B cell (primary cell): ENCODE results near the gene IL1RN. TPM values are rescaled to one million over a fixed set of nuclear protein-coding genes. Genes with fewer than 3 reads are reported as not detected.

Source experiments
- ATAC-seq: fragments of 200-7000 bp; cut with Tn5 transposase; one replicate; pipeline ENCODE4 v1.10.0; 2021; ENCODE audit warnings: low read depth, mild to moderate bottlenecking, moderate number of reproducible peaks, moderate library complexity
- CTCF ChIA-PET: fragments of 350-600 bp; sonication (Branson Sonifier 250); formaldehyde crosslinking; loops from one replicate; lab custom pipeline; 2021; ENCODE audit warnings: antibody characterized with exemption, inconsistent platforms; lab: Charles Lee
- POLR2A ChIA-PET: fragments of 350-600 bp; sonication (Branson Sonifier 250); formaldehyde crosslinking; loops from one replicate; lab custom pipeline; 2021; ENCODE audit warnings: antibody characterized with exemption; lab: Charles Lee
- DNase-seq: peaks from one replicate; pipeline ENCODE4 v3.0.0; 2013
- H2AFZ ChIP-seq: 2 replicates; pipeline ENCODE4 v1.6.1; 2012; ENCODE audit warnings: mild to moderate bottlenecking, low read depth, low read length; ENCODE audit not compliant: insufficient read depth, poor library complexity, severe bottlenecking
- H3K27ac ChIP-seq, 2 donors: 1 replicate in 1 of 2; 2 replicates in 1 of 2; pipeline ENCODE4 v1.5.1; 2012 to 2013; ENCODE audit warnings: low read length in 2 of 2, mild to moderate bottlenecking in 2 of 2, moderate library complexity in 1 of 2
- H3K27me3 ChIP-seq, 4 experiments: fragments of 200-600 bp in 1 of 4; sonication (generic) in 1 of 4; replicated peaks in 1 of 4; 1 replicate in 2 of 4; 2 replicates in 2 of 4; pipeline versions ENCODE4 v1.6.1 to v1.7.0; 2013 to 2016; ENCODE audit warnings: low read length in 3 of 4, mild to moderate bottlenecking in 2 of 4, mixed read lengths in 1 of 4, moderate library complexity in 1 of 4; ENCODE audit not compliant: insufficient read depth in 4 of 4, control insufficient read depth in 3 of 4; ENCODE audit errors: control extremely low read depth in 1 of 4
- H3K36me3 ChIP-seq, 2 experiments: replicated peaks in 1 of 2; 1 replicate in 1 of 2; 2 replicates in 1 of 2; pipeline versions ENCODE4 v1.6.1 to v1.7.1; 2013; ENCODE audit warnings: low read length in 1 of 2; ENCODE audit not compliant: insufficient read depth in 2 of 2, control insufficient read depth in 1 of 2; ENCODE audit errors: control extremely low read depth in 1 of 2, extremely low read depth in 1 of 2
- H3K4me1 ChIP-seq, 2 donors: fragments of 200-600 bp in 1 of 2; sonication (generic) in 1 of 2; 1 replicate in 1 of 2; 2 replicates in 1 of 2; pipeline versions ENCODE4 v1.5.1 to v1.6.1; 2013 to 2017; ENCODE audit warnings: low read length in 2 of 2; ENCODE audit not compliant: control insufficient read depth in 2 of 2, insufficient read depth in 2 of 2
- H3K4me2 ChIP-seq: replicated peaks from 2 replicates; pipeline ENCODE3; 2012; ENCODE audit warnings: mild to moderate bottlenecking, low read depth, low read length; ENCODE audit not compliant: poor library complexity, severe bottlenecking
- H3K4me3 ChIP-seq, 5 experiments: fragments of 200-600 bp in 1 of 5; sonication (generic) in 1 of 5; 1 replicate in 3 of 5; 2 replicates in 2 of 5; pipeline versions ENCODE4 v1.5.1 to v1.7.0; 2011 to 2016; ENCODE audit warnings: low read length in 4 of 5, mild to moderate bottlenecking in 4 of 5, low read depth in 2 of 5, control low read depth in 1 of 5, moderate library complexity in 1 of 5; ENCODE audit not compliant: insufficient read depth in 1 of 5; ENCODE audit errors: control extremely low read depth in 1 of 5, extremely low read depth in 1 of 5
- H3K79me2 ChIP-seq: fragments of 200-600 bp; sonication (generic); one replicate; pipeline ENCODE4 v1.6.0; 2016; ENCODE audit warnings: low read length; ENCODE audit not compliant: control insufficient read depth, insufficient read depth
- H3K9ac ChIP-seq: fragments of 200-600 bp; sonication (generic); 2 replicates; pipeline ENCODE4 v1.6.1; 2017; ENCODE audit warnings: mild to moderate bottlenecking, low read length, moderate library complexity
- H3K9me3 ChIP-seq, 3 donors: one replicate each; pipeline versions ENCODE4 v1.6.1 to v1.7.1; 2013; ENCODE audit warnings: low read length in 2 of 3; ENCODE audit not compliant: control insufficient read depth in 2 of 3, insufficient read depth in 1 of 3; ENCODE audit errors: control extremely low read depth in 1 of 3
- H4K20me1 ChIP-seq: 2 replicates; pipeline ENCODE4 v1.6.0; 2012; ENCODE audit warnings: mild to moderate bottlenecking, low read length; ENCODE audit not compliant: insufficient read depth, control insufficient read depth, poor library complexity, severe bottlenecking
- H3K27ac Mint-ChIP-seq: one replicate; pipeline ENCODE4 v1.8.0; 2021; ENCODE audit warnings: mixed read lengths
- H3K27me3 Mint-ChIP-seq: one replicate; pipeline ENCODE4 v1.8.0; 2021; ENCODE audit warnings: mixed read lengths
- H3K4me1 Mint-ChIP-seq: one replicate; pipeline ENCODE4 v1.8.0; 2021; ENCODE audit warnings: mixed read lengths
- H3K4me3 Mint-ChIP-seq: one replicate; pipeline ENCODE4 v1.8.0; 2021; ENCODE audit warnings: mixed read lengths
- H3K9me3 Mint-ChIP-seq: one replicate; pipeline ENCODE4 v1.8.0; 2022; ENCODE audit warnings: mixed read lengths; ENCODE audit not compliant: insufficient read depth
- CTCF ChIP-seq: fragments of 200-600 bp; IDR thresholded peaks from one replicate; pipeline ENCODE4 v1.8.0; 2022; ENCODE audit warnings: antibody characterized with exemption, mild to moderate bottlenecking
- EZH2 ChIP-seq: IDR thresholded peaks from 2 replicates; pipeline ENCODE4 v1.6.1; 2012; ENCODE audit warnings: borderline replicate concordance, low read depth, mild to moderate bottlenecking, moderate library complexity, low read length; ENCODE audit not compliant: insufficient read depth, poor library complexity, severe bottlenecking
- WGBS: methylation state at CpG from one replicate; pipeline ENCODE4 v1.1.5; 2013; ENCODE audit warnings: missing lambda C conversion rate; ENCODE audit not compliant: insufficient coverage; 5-methylcytosine and 5-hydroxymethylcytosine counted together
- intact Hi-C: fragments of 100-400 bp; cut with micrococcal nuclease; formaldehyde crosslinking; loops from one replicate; pipeline ENCODE4 v1.10.0; 2022
- polyA plus RNA-seq: library from polyadenylated mRNA; depleted of rRNA; stranded (reverse); fragments of >200 nt; gene quantifications from 2 replicates; pipeline ENCODE4 v1.2.3, GENCODE V29; 2012
- total RNA-seq, 2 donors: library from RNA; stranded (reverse); fragments of 120-200 nt in 1 of 2; gene quantifications; 1 replicate in 1 of 2; 2 replicates in 1 of 2; pipeline versions ENCODE4 v1.2.3 to v1.2.4, GENCODE V29; 2013 to 2022

The IL1RN gene
- total and polyA plus RNA-seq, 2 donors (not counting 1 experiment from before 2014, with no cell fraction given) = 0.79 TPM; not detected in 1

GRCh38 chr2:113176696-113177355, 49.4 kb downstream of the IL1RN start:
- peak overlapping the region; percentile 87 to 91 for H3K27ac ChIP-seq
- H4K20me1 ChIP-seq = peaks cover 74% of the 10 kb centered on the region
- H3K9ac ChIP-seq = peak overlapping the region; percentile 86
- CTCF ChIA-PET = interaction anchor here (2.5 to 18.3 kb wide), 3 partner anchors 24 to 38 kb away, joined by 16 to 327 read pairs (median 257); no protein-coding TSS in a partner anchor
- peak overlapping the region in 3 of 5 experiments; percentile 73 to 95 (median 77) for H3K4me3 ChIP-seq
- H3K36me3 ChIP-seq = peaks cover 0 to 52% of the 10 kb centered on the region in 2 experiments
- ATAC-seq (no peak), DNase-seq (no peak)
- H3K79me2 ChIP-seq = peaks cover 100% of the 10 kb centered on the region
- peaks cover 79 to 96% of the 10 kb centered on the region in 2 donors for H3K4me1 ChIP-seq
- 94% methylated on average over 3 of the region's 7 CpGs for WGBS
- no peaks in the 10 kb centered on the region for H3K27me3 ChIP-seq
- intact Hi-C loops = loop anchor here (1.0 to 10.0 kb wide), 2 partner anchors 22 to 1122 kb away; partner anchors contain the start of gene TMEM87B
- no peaks in the 10 kb centered on the region for H3K9me3 ChIP-seq
- no peaks in the 10 kb centered on the region for H3K27me3 Mint-ChIP-seq
- peaks cover 95% of the 10 kb centered on the region for H3K4me1 Mint-ChIP-seq
- no peaks in the 10 kb centered on the region for H3K9me3 Mint-ChIP-seq
- POLR2A ChIA-PET = interaction anchor here (1.5 to 3.3 kb wide), 2 partner anchors 22 to 28 kb away, joined by 14 read pairs; no protein-coding TSS in a partner anchor
- no peak for TF ChIP-seq CTCF
- TF ChIP-seq EZH2 = no peak
- peak overlapping the region; percentile 91 for H3K4me3 Mint-ChIP-seq
- H2AFZ ChIP-seq = no peak overlapping the region
- H3K4me2 ChIP-seq = peak overlapping the region; percentile 91
- H3K27ac Mint-ChIP-seq = peak overlapping the region; percentile 92
